ENCODE data around the gene CAPZA2.
A peak's percentile ranks its signal among the peaks of the same experiment; 100 is the strongest.
"Not testable (repeated sequence)": the region's sequence is repeated elsewhere in the genome, so short reads cannot be mapped to it uniquely, and the experiment has no call there.

The CAPZA2 gene

DNA sequence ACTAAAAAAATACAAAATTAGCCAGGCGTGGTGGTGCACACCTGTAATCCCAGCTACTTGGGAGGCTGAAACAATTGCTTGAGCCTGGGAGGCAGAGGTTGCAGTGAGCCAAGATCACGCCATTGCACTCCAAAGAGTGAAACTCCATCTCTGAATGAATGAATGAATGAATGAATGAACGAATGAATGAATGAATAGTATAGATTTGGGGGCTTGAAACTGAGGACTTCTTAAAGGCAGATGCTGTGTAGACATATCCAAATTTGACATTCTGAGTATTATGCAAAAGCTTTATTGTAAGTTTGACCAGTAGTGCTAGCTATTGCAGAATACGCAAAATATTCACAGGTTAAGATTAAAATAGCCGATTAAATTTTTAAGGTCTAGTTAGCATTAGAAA is 60.2 kb downstream of the CAPZA2 start:
- DNase-seq, result no peak

- DNase-seq, result no peak
Measured at GRCh38 chr7:116924741-116925140, 62.4 kb downstream of the CAPZA2 start.

GRCh38 chr7:116929021-116929420 is 66.6 kb downstream of the CAPZA2 start:
- DNase-seq, result no peak

DNA sequence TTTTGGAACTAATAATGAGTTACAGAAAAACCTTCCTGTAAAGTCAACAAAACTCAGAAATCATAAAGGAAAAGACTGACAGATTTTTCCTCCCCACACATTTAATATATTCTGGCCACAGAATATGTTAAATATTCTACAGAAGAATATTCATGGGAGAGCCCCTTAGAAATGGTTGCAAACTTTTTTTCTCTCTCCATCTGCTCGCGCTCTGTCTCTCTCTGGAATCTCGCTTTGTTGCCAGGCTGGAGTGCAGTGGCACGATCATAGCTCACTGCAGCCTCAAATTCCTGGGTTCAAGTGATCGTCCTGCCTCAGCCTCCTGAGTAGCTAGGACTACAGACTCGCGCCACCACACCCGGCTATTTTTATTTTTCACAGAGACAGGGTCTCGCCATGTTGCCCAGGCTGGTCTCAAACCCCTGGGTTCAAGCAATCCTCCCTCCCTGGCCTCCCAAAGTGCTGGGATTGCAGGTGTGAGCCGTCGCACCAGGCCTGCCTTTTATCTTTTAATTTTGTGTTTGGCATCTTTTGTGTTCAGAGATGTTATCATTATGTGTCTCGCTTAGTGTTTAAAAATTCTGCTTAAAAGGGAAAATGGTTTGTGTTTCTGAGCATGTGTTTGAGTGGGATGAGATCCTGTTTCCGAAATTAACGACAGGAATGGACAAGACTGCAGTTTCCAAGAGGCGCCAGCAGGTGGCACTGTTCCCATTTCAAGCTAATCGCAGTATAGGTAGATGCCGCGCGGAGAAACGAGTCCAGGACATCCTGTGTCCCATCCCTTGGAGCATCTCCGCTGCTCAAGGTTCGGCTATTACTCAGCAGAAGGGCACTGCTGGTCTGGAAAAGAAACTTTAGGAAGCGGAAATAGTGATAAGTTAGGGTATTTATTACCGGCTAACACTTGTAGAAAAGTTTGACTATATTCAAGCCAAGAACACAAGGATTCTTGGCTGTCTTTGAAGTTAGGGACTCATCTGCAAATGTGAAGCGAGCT is 67.8 kb downstream of the CAPZA2 start:
- DNase-seq, result peak; percentile 71

- DNase-seq, result no peak
Measured at GRCh38 chr7:116932566-116932965, 70.2 kb downstream of the CAPZA2 start.

DNA sequence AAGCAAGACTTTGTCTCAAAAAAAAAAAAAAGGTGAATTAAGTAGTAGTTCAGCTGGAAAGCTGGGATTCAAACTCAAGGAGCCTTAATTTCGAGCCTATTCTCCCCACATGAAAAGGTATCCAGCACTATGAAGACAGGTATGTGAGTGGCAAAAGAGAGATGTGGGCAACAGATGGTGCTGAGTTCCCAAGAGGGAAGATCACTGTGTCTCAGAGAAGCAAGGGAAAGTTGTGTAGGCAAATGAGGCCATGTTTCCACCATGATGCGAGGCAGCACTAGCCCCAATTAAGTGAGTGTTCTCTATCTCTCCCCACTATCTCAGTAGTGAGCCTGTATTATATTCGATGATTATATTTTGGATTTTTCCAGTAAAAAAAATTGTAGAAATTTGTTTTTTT is 71.1 kb downstream of the CAPZA2 start:
- no peak for DNase-seq

- DNase-seq, result no peak
Measured at GRCh38 chr7:116934580-116934979, 72.2 kb downstream of the CAPZA2 start.

DNA sequence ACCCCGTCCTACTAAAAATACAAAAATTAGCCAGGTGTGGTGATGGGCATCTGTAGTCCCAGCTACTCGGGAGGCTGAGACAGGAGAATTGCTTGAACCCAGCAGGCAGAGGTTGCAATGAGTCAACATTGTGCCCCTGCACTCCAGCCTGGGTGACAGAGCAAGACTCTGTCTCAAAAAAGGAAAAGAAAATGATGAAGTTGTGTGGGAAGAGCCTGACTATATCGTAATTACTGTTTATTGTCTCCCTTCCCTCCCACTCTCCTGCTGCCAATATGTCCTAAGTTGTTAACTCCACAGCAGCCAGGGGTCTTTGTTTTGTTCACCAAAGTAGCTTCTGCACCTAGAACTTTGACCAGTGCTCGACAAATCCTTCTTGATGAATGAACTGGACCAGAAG is 74.5 kb downstream of the CAPZA2 start:
- not testable (repeated sequence) for DNase-seq

- no peak for DNase-seq
Measured at GRCh38 chr7:116938678-116939077, 76.3 kb downstream of the CAPZA2 start.

DNA sequence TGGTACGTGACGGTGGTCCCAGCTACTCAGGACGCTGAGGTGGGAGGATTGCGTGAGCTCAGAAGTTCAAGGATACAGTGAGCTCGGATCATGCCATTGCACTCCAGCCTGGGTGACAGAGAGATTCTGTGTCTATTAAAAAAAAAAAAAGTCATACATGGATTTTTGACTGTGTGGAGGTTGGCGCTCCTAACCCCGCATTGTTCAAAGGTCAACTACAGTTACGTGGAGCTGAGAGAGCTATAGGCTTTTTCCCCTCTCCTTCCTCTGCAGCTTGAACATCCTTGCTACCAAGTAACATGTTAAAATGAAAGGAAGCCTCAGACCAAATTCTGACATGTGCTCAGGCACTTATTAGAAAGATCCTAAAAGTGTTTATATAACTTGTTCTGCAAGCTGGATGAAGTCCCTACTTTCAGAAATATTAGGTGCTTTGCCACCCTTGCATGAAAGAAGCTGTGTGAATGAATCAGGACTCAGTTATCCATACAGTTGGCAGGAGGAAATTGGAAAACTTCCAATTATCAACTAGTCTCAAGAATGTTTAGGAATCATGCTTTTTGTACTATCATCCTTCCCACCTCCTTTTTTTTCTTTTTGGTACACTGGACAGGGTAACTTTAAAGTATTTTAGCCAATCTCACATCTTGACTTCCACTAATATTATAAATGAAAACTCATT is 78.4 kb downstream of the CAPZA2 start:
- DNase-seq, result no peak

GRCh38 chr7:116942504-116942903 is 80.1 kb downstream of the CAPZA2 start:
- DNase-seq, result no peak

DNA sequence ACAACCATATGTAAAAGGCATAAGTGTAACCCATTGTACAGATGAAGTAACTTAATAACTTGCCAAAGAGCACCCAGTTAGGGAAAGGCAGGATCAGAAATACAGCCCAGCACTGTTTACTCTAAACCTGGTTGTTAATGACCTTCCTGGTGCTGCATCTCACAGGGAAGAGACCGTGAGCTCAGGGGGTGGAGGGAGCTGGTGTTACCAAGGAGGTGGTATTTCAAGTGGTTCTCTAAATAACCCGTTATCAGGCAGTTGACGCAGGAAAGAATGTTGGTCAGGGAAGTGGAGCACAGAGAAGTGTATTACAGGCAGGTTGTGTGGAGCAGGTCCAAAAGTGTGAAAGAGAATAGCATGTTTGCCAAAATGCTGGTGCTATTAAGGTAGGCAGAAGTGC is 86.5 kb downstream of the CAPZA2 start:
- no peak for DNase-seq

- DNase-seq, result no peak
Measured at GRCh38 chr7:116949941-116950801, 87.8 kb downstream of the CAPZA2 start.

DNA sequence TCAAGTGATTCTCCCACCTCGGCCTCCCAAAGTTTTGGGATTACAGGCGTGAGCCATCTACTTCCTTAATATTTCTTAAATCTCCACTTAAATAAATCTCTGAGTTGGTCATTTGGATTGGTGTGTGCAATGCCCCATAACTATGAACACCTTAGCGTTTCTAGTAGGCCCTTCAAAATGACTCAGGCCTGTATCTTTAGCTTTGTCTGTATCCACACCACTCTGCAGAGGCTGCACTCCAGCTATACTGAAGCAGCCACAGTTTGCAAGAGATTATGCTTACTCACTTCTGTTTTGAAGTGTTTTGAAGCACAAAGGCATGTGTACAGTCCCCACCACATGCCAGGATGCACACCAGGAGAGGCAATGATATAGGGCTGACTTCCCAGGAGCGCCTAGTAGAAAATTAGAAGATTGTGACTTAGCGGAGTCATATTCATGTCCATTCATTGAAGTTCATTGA is 88.5 kb downstream of the CAPZA2 start:
- no peak for DNase-seq

GRCh38 chr7:116951366-116952292 is 89.2 kb downstream of the CAPZA2 start:
- no peak for DNase-seq

DNA sequence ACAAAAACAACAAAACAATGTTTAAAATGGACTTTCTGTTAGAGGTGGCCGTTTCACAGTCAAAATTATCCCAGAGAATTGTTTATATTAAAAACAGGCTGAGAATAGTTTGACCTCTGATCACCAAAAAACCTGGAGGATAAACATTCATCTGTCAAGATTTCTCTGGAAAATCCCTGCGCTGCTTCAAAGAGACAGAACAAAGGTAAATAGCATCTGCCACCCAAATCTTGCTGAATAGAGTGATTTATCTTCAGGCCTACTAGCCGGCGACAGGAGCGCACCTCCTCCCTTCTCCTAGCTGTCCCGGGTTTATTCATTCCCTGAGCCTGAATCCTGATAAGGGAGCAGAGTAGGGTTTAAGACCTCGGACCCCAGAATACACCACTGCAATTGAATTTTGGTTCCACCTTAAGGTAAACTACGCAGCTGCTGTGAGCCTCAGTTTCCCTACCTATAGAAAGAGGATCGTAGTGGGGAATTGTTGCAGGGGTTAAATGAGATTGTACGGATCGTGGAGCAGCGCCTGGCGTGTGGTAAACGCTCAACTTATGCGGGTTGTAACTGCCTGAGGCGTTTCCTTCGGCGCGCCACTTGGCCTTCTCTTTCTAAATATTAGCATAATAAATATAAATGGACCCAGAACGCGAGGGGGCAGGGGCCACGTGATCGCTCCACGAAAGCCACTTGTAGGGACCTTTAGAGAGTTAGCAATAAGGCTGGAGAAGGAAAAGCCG is 90.4 kb downstream of the CAPZA2 start:
- no peak for DNase-seq

- DNase-seq, result peak; percentile 66
Measured at GRCh38 chr7:116953372-116953905, 91.1 kb downstream of the CAPZA2 start, which contains the start of gene ST7. TSS of gene ST7 (plus strand) at chr7:116953501. CDS start at chr7:116953541, 40 bp downstream.

DNA sequence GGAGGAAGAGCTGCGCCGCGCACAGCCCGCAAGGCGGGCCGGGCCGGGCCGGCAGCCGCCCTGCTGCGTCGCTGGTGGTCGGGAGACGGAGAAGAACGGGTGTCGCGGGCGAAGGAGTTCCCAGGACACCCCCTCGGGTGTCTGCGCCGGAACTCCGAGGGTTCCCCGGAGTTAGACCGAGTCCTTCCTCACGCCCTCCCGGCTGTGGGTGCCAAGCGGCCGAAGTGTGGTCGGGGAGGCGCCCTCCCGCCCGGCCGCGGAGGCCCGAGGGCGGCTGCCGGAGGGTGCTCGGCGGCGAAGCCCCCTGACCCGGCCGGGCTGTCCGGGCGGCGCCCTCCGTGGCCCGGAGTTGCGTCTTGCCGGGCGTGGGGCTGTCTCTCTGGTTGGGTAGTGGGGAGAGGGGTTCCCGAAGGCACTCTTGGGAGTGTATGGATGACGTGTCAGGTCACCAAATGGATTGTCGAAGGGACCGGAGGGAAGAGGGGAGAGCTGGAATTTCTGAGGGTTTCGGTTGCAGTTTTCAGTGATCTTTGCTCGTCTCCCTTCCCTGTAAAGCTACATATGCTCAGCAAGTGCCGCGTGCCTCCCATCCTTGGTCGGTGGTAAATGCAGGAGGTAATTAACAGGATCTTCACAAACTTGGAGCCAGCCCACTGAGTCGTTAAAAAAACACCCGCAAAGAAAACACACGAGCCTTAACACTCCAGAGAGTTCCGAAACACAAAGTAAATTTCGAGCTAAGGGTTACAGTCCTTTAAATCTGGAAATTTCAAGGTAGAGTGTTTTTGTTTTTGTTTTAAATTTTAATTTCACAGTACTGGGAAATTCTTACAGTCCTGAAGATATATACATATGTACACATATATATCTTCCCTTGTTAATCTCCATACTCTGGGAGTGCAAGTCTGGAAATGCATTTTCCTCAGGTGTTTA is 91.8 kb downstream of the CAPZA2 start:
- DNase-seq, result peak; percentile 33

DNA sequence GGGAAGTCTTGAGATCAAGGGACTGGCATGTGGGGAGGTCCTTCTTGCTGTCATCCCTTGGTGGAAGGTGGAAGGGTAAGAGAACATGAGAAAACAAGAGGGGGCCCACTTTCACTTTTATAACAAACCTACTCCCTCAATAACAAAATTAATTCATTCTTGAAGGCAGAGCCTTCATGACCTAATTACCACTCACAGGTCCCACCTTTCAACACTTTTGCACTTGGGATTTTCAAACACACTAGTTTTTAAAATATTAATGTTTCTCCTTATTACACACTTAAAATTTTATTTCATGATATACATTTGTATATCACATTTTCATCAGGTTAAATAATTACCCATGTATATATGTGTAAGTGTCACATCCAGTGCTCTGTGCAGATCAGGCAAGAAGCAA is 93.0 kb downstream of the CAPZA2 start:
- no peak for DNase-seq
